Retina (tissue), 1 donor: ENCODE data around the gene LCE3B.

Source experiments
- DNase-seq: peaks from one replicate; pipeline ENCODE4 v3.0.0-alpha.2; 2016

The LCE3B gene

DNA sequence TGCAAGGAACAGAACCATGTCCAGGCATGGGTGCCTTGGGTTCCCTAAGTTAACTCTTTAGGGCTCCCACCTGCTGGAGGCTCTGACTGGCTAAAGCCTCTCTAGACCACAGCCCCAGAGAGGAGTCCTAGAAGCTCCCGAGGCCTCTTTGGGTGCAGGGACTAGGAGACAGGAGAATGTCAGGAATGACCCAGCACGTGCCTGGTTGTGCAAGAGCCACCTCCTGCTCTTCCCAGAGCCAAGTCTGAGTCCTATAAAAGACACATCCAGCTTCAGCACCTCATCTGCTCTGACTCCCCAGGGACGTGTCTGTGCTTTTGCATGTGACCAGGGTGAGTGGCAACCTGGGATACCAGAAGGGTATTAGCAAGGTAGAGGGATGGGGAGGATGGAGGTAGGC, 49.5 kb downstream of the LCE3B start, which contains the start of gene LCE2D:
TSS of gene LCE2D (plus strand) at position 283 of the 400 bp plus-strand sequence. CDS start 726 bp downstream, outside the sequence.
- DNase-seq, result no peak
